ENCODE results near the gene MRPL18.
"Not testable (repeated sequence)": the region's sequence is repeated elsewhere in the genome, so short reads cannot be mapped to it uniquely, and the experiment has no call there.

Gene MRPL18

DNA sequence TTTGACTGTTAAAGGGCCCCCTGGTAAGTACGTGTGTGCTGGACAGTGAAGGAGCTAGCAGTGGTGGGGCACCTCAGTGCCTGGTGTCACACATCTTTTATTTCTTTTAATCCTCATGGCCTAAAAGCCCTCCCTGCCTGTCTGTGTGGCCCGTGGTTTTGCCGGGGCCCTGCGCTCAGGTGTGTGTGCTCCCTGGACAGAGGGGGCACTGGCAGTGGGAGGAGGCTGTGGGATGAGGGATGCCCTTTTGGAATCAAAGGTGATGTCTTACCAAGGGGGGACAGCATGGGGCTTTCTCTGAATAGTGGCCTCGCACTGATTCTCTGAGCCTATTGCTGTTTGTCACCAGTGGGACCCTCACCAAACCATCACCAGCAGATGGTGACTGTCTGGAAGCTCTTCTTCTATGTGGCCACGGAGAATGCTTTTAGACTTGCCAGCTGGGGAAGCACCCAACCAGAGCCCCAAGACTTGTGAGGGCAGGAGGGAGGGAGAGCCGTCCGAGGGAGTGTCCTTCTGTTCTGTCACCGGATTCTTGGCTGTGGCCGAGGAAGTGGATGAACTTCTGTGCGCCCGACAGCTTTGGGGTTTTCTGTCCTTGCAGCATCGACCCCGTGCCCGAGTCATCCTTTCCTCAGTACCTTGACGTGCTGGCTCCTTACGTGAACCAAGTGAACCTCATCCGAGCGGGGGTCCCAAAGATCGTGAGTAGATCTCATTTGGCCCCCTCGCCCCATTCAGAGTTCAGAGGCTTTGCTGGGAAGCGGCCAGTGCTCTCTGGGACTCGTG lies 27.9 kb downstream of the MRPL18 start:
- no peak for FAIRE-seq

DNA sequence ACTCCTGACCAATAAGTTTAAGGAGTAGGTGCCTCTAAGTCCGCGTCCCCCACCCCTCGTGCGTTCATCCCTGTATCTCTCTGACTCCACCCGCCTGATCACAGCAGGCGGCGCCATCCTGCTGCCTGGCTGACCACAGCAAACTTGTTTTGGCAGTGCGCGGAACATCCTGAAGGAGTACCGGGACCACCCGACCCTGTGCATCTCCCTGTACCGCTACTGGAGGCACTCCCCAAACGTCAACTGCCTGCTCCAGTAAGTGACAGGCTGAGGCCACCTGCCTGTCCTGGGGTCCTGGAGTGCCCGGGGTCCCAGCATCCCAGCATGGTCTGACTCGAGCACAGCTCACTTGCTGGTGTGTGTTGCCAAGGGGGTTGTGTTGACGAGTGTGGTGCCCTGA lies 28.8 kb downstream of the MRPL18 start:
- no peak for FAIRE-seq

- no peak for FAIRE-seq
These were observed 29.8 kb downstream of the MRPL18 start for GRCh38 chr6:159819932-159820640.

DNA sequence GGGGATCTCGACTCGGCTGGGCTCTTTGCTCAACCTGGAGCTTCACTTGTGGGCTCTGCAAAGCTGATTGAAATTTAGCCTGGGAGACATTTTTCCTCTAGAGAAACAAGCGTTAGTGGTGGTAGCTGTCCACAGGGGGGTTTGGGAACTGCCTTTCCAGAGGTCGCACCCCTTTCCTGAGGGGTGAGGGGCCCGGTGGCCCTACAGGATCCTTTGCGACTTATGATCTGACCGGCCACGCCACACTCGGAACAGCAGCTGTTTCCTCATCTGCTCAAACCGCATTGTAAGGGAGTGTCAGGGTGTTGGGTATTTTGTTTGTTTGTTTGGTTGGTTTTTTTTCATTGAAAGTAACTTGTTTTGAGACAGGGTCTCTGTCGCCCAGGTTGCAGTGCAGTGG lies 30.9 kb downstream of the MRPL18 start:
- no peak for FAIRE-seq

DNA sequence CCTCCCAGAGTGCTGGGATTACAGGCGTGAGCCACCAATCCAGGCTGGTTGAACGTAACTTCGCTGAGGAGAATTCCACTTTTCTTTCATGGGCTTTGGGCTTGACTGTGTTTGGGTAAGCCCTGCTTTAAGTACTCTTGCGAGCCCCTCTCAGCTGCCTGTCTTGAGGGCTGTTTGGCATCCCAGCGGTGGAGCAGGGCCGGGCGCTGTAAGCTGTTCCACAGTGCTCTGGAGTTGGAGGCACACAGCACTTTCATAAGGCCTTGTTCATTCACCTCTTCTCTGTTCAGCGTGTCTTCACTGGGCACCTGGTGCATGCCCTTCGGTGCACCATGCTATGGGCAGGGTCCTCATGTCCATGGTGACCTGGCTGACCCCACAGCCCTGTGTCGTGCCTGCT lies 31.5 kb downstream of the MRPL18 start:
- no peak for FAIRE-seq

GRCh38 chr6:159823953-159824352 lies 33.7 kb downstream of the MRPL18 start:
- FAIRE-seq, result no peak

GRCh38 chr6:159824690-159825089 lies 34.4 kb downstream of the MRPL18 start:
- FAIRE-seq, result not testable (repeated sequence)

- FAIRE-seq, result no peak
These were observed 35.7 kb downstream of the MRPL18 start for GRCh38 chr6:159826004-159826403.

DNA sequence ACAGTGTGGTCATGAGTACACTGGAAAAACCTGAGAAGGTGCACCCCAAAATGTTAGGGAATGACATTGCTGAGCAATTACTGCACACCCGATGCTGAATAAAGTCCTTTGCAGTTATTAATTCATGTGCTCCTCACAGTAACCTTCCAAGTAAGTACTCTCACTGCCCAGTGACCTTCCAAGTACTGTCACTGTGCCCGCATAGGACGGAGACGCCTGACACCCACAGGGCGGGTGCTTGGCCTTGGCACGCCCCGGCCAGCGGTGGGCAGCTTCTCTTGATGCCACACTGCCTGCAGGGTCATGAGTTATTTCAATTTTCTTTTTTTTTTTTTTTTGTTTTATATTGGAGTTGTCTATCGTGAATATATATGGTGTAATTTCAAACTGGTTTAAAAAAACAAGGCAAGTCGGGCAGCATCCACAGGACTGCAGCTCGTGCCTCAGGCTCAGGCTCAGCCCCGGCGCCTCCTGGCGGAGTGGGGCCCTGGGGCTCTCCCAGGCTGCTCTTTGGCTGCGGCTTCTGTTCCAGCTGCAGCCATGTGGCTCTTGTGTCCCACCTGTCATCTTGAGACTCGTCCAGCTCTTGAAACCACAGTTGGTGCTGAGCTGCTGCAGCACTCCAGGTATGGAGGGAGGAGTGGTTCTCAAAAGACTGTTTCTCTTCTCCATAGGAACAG lies 36.8 kb downstream of the MRPL18 start:
- no peak for FAIRE-seq

DNA sequence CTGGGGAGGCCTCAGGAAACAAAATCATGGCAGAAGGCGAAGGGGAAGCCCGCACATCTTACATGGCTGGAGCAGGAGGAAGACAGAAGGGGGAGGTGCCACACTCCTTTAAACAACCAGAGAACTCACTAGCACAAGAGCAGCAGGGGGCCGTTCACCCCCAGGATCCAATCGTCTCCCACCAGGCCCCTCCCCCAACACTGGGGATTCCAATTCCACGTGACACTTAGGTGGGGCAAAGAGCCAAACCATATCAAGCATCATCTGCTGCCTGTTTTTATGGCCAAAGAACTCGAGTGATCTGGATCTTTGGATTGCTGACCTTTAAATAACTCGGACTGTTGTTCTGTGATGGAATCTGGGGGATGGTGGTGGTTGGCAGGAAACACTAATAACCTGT lies 37.8 kb downstream of the MRPL18 start:
- FAIRE-seq, result no peak

- no peak for FAIRE-seq
These were observed 39.3 kb downstream of the MRPL18 start for GRCh38 chr6:159829526-159829925.

DNA sequence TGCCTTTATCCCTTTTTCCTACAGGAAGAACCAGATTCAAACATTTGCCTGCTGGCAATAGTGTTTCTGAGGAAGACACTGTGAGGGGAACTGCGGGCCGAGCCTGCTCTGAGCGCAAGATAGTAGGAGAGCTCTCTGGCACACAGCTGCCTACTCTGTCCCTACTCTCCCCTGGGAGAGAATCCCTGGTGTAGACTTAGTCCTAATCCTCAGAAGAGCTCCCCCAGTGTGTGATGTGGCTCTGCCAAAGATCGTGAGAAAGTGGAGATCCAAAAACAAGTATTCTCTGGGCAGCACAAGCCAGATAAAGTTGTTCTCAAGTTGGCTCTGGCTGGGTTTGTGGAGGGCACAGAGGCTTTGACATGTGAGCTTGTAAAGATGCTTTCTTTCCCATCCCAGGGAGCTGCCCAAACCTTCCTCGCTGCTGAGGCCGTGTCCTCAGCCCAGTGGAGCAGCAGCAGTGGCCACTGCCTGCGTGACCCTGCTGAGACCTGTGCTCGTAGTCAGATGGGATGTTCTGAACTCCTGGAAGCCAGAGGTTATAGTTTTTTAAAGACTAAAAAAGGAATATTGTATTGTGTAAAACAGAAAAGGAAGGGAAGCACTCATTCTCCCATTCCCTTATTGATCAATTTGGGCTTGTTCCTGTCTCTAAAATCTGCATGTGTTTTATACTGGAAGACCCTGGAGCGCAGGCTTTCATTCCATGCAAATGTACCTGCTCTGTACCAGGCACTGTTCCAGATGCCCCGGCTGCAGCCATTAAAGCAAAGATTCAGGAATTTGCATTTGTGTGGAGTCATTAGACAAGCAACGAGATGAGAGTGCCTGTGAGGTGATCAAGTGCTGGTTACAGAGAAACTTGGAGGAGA lies 40.5 kb downstream of the MRPL18 start:
- no peak for FAIRE-seq

GRCh38 chr6:159831373-159831679 lies 41.1 kb downstream of the MRPL18 start:
- FAIRE-seq, result no peak

- FAIRE-seq, result no peak
These were observed 42.7 kb downstream of the MRPL18 start for GRCh38 chr6:159832946-159833345.

- FAIRE-seq, result no peak
These were observed 43.3 kb downstream of the MRPL18 start for GRCh38 chr6:159833556-159833955.

DNA sequence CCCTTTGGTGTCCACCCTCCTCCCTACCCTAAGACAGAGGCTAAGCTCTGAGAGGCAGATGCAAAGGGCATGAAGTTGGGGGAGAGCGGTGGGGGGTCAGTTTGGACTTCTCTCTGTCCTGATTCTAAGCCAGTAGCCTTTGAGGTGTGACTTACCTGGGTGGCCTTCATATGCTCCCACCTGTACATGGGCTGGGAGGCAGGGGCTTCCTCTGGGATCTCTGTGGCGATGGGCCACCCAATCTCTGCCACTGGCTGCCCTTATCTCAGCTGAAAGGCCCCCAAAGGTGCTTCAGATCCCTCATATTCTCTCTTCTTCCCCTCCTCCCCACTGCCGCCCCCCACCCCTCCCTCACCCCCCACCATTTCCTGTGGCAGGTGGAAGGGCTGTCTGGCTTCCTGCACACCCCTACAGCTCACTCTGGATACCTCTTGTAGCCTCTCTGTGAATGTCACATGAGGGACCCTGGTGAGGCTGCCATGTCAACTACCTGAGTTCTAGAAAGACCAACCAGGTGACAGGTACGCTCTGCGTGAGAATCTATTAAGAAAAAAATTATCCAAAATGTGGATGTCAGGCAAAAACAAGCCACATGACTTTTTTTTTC lies 43.8 kb downstream of the MRPL18 start:
- no peak for FAIRE-seq

DNA sequence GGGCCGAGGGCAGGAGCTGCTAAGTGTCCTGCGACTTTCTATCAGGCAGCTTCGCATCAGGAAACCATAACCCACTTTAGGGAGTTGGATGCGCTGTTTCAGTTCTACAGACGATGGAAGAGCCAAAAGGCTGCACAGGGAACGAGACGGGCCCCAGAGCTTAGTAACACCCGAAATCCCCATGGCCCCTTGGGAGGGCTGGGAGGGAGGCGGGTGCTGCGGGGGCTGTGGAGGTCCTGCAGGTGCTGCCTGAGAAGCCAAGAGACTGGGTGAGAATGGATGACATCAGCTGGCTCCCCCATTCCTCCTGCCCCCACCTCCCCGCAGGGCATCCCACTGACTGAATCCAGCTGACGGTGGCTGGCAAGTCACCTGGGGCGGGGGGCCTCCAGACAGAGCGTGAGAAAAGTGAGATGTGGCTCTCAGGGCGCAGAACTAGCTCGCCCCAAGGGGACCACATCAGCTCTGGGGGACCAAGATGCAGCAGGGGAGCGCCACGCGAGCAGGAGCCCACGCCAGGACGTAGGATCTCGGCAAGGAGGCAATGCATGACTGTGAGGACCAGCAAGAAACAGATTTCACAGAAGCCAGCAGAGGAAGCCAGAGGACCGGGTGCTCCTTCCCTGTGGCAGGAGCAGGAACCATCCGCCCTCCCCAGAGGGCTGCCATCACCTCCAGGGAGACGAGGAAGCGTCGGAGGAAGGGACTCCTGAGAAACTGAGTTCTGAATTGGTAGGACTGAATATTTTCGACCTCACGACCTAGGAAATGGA lies 46.6 kb downstream of the MRPL18 start:
- FAIRE-seq, result no peak

DNA sequence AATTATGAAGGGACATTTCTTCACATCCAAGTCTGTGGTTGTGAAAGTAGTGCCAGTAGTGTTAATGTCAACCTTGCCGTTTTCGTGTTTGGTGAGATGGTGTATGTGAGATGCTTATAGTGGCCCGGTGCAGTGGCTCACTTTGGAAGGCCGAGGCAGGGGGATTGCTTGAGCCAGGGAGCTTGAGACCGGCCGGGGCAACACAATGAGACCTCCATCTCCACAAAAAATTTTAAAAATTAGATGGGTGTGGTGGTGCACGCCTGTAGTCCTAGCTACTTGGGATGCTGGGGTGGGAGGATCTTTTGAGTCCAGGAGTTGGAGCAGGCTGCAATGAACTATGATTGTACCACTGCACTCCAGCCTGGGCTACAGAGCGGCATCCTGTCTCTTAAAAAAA lies 47.2 kb downstream of the MRPL18 start:
- FAIRE-seq, result no peak

DNA sequence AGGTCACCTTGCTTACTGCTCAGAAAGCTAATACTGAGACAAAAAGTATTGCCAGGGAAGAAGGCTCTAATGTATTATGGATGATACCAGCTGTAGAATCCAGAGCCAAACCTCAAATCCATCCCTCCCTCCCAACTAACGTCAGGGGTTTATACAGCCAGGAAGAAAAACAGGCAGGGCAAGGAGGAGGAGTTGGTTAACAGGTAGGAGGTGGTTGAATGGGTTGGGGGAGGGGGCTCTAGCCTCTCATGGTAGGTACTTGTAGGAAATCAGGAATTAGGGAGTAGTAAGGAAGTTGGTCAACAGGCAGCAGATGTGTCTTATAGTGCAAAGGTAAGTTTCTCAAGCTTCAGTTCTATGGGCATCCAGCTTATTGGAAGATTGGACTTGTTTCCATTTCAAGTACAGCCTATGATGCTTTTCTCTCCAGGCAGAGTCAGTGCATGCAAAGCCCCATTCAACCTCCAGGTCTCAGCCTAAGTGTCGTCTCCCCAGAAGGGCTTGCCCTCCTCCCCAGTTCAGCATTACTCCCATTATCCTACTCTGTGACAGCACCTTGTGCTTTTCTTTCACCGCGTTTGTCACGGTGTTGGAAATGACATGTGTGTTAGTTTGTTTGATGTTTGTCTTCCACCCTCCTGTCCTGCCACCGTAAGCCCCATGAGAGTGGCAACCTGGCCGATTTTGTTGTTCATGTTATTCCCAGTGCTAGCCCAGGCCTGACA lies 47.9 kb downstream of the MRPL18 start:
- FAIRE-seq, result no peak

- no peak for FAIRE-seq
These were observed 51.8 kb downstream of the MRPL18 start for GRCh38 chr6:159842035-159842434.
